ENCODE measurements around the gene ZNF561. TPM values are rescaled to one million over a fixed set of nuclear protein-coding genes. Genes with fewer than 3 reads are reported as not detected.
A peak's percentile ranks its signal among the peaks of the same experiment; 100 is the strongest.

Gene ZNF561
- total and polyA plus RNA-seq, 11 donors, result 8.7 to 30.0 (median 19.0) TPM

DNA sequence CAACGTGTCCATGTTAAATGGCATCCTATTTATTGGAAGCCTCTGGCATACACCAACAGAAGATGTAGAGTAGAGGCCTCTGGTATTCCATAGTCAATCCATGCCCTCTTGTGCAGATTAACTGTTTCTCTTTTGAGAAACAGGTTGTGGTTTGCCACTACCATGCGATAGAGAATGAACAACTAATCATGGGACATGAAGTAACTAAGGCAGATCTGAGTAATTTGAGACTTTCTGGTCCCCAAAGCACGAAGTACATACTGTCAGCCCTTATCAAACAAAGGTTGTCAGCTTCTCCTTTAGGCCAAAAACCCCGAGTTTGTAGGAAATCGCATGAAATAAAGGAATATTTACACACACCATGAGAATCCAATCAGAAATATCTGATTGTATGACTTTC is 40.3 kb downstream of the ZNF561 start:
- Histone ChIP-seq H3K27me3 (no peaks in the 10 kb centered on the region), H3K9me3 (peaks cover 0 to 58% (median 26%) of the 10 kb centered on the region in 12 donors), H3K36me3 (peaks cover 0 to 27% (median 7%) of the 10 kb centered on the region in 9 donors), H3K27ac (peak overlapping the region in 1 of 12 donors; percentile 28), H3K4me3 (no peak overlapping the region), H3K4me1 (peaks cover 0 to 30% (median 19%) of the 10 kb centered on the region in 12 donors)
- intact Hi-C loops (cut with DNase I), result loop anchor here in 5 of 10 donors (5.0 to 10.0 kb wide), 6 partner anchors 43 to 438 kb away; partner anchors contain the start of genes ZNF426 (in 2 of the 5), ZNF266 (in 1 of the 5) and ZNF317 (in 1 of the 5)
- 90 to 95% (median 92%) methylated on average over 5 of the region's 5 CpGs for WGBS, 4 donors
- no peak for TF ChIP-seq POLR2A (IDR thresholded peaks at IDR 0.05)
- no peak for TF ChIP-seq CTCF (IDR thresholded peaks at IDR 0.05)
- DNase-seq (no peak), ATAC-seq (no peak)

DNA sequence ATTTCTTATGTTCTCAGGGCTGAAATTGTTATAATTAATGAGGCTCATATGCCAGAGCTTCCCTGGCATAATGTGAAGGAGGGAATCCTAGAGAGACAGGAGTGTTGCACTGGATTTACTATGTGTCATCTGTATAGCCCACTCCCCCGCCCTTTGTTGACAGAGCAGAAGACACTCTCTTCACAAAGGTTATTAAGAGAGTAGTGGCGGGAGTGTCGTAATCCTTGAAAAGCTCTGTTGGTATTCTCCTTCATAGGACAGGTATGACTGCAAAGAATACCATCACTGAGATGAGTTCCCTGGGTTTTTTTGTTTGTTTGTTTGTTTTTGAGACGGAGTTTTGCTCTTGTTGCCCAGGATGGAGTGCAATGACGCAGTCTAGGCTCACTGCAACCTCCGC is 50.8 kb downstream of the ZNF561 start:
- ATAC-seq (no peak), DNase-seq (no peak)
- no peak overlapping the region for H3K4me3 ChIP-seq
- 96 to 99% (median 98%) methylated on average over 6 of the region's 6 CpGs for WGBS, 4 donors
- peaks cover 15 to 64% (median 37%) of the 10 kb centered on the region in 9 donors for H3K36me3 ChIP-seq
- H3K27ac ChIP-seq, result no peak overlapping the region
- H3K4me1 ChIP-seq, result peaks cover 0 to 3% (median 0%) of the 10 kb centered on the region in 12 donors
- peaks cover 0 to 100% (median 78%) of the 10 kb centered on the region in 12 donors for H3K9me3 ChIP-seq
- H3K27me3 ChIP-seq, result no peaks in the 10 kb centered on the region
- TF ChIP-seq CTCF (IDR thresholded peaks at IDR 0.05) (no peak), POLR2A (IDR thresholded peaks at IDR 0.05) (no peak)
- intact Hi-C loops (cut with DNase I), result no loop called here

GRCh38 chr19:9566729-9567128 is 54.3 kb downstream of the ZNF561 start:
- no peak overlapping the region for H3K27ac ChIP-seq
- TF ChIP-seq CTCF (IDR thresholded peaks at IDR 0.05), result no peak
- TF ChIP-seq POLR2A (IDR thresholded peaks at IDR 0.05), result no peak
- no peak for ATAC-seq
- H3K4me1 ChIP-seq, result no peaks in the 10 kb centered on the region
- 94 to 100% (median 96%) methylated on average over 1 of the region's 1 CpG for WGBS, 4 donors
- no peaks in the 10 kb centered on the region for H3K27me3 ChIP-seq
- H3K9me3 ChIP-seq, result peaks cover 0 to 100% (median 86%) of the 10 kb centered on the region in 12 donors
- peaks cover 15 to 83% (median 63%) of the 10 kb centered on the region in 9 donors for H3K36me3 ChIP-seq
- intact Hi-C loops (cut with DNase I), result no loop called here
- H3K4me3 ChIP-seq, result no peak overlapping the region
- no peak for DNase-seq

GRCh38 chr19:9565900-9566705 is 54.9 kb downstream of the ZNF561 start:
- H3K4me3 ChIP-seq, result no peak overlapping the region
- H3K27me3 ChIP-seq, result no peaks in the 10 kb centered on the region
- H3K4me1 ChIP-seq, result no peaks in the 10 kb centered on the region
- no peak overlapping the region for H3K27ac ChIP-seq
- no peak for DNase-seq
- WGBS, 4 donors, result 96 to 99% (median 97%) methylated on average over 9 of the region's 9 CpGs
- no peak for TF ChIP-seq POLR2A (IDR thresholded peaks at IDR 0.05)
- no peak for TF ChIP-seq CTCF (IDR thresholded peaks at IDR 0.05)
- H3K9me3 ChIP-seq, result peaks cover 0 to 100% (median 86%) of the 10 kb centered on the region in 12 donors
- ATAC-seq, result no peak
- H3K36me3 ChIP-seq, result peaks cover 15 to 83% (median 68%) of the 10 kb centered on the region in 9 donors
- intact Hi-C loops (cut with DNase I), result no loop called here
